Dedifferentiated amniotic fluid mesenchymal stem cell (primary cell): ENCODE data around the gene MPZL1.

Experiments used
- DNase-seq: peaks from one replicate; pipeline ENCODE4 v3.0.0-alpha.2; 2016; ENCODE audit errors: extremely low spot score

MPZL1 gene

DNA sequence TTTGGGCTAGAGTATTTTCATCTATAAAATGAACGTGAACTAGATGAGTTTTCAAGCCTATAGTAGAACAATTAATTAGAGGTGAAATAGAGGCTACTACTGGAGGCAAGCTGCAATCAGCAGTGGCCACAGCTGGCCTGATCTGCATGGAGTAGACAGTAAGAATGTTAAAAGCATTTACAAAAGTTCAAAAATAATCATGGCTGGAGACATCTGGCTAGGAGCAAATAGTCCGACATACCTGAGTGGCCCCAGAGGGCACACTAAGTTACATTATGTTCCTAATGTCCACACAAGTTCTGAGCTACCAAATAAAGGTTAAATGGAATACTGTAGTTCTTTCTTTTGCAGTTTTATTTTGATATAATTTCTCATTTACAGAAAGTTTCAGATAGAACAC is 28.0 kb downstream of the MPZL1 start:
- no peak for DNase-seq

DNA sequence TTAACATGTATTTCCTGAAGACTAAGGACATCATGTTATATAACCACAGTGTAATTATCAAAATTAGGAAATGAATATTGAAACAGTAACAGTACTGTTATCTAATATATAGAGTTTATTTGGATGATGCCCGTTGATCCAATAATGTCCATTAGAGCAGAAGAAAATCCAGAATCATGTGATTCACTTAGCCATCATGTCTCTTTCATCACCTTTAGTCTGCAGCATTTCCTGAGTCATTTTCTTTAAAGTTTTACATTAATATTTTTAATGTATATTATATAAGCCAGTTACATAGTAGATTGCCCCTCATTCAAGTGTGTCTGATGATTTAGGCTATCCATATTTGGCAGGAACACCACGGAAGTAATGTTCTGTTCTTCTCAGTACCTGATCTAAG is 28.9 kb downstream of the MPZL1 start:
- no peak for DNase-seq

DNA sequence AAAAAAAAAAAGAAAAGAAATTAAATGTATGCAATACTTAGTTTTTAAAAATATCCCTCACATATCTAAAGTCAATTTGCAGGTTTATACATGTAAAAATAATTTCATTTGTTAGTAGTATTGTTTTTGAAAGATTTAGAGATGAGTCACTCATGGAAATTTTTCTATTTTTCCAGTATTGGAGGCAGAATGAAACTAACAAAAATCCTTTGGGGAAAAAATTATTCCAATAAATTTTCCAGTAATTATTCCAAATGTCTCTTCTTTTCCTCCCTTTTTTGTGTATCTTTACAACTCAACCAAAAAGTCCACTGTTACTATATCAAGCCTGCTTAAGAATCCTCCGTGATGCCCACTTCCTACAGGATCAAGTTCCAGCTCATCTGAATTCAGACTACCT is 29.9 kb downstream of the MPZL1 start:
- DNase-seq = no peak

DNA sequence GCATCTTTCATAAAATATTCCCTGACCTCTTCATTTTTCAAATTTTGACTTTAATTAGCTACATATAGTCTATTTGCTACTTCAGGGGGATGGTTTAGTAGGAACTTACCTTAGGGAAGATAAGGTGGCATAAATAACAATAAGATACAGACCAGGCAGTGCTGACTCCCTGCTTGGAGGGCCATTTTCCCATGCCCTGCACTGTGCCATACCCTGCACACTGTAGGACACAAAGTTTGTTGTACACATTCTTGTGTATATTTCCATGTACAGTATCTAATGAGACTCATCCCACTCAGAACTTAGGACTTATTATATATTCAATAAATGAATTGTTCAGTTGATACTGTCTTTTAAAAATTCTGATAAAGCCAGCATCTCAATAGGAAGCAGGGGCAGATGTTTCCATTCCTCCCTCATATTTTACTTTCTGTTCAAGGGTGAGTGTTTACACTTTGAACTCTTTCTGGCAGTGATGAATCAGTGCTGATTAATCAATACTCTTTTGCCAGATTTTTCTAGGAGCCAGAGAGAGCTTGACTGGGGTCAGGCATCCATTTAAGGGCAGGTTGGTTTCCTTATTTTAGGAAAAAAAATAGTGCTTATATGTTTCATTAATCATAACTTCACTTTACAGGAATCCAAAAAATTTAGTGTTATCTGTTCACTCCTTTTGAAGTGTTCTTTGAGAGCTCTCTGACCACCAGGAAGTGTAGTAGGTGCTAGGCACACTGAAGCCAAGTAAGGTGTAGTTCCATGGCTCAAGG is 30.6 kb downstream of the MPZL1 start:
- no peak for DNase-seq

- no peak for DNase-seq
Measured at GRCh38 chr1:167755654-167756053, 33.9 kb downstream of the MPZL1 start.

DNA sequence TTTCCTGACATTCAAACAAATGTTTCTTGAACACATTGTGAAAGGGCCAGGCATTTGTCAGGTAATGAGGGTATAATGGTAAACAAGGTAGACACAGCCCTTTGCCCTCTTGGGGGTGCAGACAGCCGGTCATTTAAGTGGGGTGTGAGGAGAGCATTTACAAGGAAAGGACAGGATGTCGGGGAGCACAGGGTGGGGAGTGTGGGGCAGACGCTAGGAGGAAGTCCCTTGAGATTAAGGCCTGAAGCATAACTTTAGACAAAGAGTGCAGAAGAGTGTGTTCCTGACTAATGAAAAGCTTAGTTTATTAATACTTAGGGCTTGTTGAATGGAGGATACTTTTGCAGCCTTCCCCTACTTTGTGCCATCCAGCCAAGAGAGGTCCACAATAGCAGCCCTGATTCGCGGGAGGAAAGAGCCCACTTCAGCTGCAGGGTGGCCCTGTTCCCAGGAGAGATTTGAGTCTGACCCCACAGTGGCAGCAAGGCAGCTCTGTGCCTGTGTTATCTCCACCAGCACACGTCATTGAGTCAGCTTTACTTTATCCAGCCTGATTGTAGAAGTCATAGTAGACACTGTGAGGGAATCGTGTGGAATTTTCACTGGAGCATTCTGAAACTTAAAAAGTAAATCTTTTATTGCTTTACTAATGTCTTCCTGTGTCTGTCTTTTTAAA is 35.1 kb downstream of the MPZL1 start:
- no peak for DNase-seq

- no peak for DNase-seq
Measured at GRCh38 chr1:167757433-167758309, 35.9 kb downstream of the MPZL1 start.

DNA sequence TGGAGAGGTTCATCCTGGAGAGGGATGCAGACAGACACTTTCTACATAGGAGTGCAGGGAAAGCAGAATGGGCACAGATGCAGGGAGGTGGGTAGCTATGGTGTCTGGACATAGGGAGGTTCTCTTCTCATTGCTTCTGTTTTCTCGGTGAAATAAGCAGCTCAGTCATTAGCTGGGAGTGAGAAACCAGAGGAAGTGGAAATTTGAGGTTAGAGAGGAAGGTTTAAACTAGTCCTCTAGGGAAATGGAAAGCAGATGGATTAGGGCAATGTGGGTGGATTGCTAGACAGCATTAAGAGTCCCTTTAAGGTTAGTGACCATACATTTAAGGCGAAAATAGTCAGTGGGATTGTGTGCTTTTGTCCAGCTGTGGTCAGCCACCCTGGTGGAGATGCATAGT is 39.6 kb downstream of the MPZL1 start:
- DNase-seq = no peak

- DNase-seq = no peak
Measured at GRCh38 chr1:167762061-167762746, 40.4 kb downstream of the MPZL1 start.

- no peak for DNase-seq
Measured at GRCh38 chr1:167763525-167764220, 41.9 kb downstream of the MPZL1 start.

DNA sequence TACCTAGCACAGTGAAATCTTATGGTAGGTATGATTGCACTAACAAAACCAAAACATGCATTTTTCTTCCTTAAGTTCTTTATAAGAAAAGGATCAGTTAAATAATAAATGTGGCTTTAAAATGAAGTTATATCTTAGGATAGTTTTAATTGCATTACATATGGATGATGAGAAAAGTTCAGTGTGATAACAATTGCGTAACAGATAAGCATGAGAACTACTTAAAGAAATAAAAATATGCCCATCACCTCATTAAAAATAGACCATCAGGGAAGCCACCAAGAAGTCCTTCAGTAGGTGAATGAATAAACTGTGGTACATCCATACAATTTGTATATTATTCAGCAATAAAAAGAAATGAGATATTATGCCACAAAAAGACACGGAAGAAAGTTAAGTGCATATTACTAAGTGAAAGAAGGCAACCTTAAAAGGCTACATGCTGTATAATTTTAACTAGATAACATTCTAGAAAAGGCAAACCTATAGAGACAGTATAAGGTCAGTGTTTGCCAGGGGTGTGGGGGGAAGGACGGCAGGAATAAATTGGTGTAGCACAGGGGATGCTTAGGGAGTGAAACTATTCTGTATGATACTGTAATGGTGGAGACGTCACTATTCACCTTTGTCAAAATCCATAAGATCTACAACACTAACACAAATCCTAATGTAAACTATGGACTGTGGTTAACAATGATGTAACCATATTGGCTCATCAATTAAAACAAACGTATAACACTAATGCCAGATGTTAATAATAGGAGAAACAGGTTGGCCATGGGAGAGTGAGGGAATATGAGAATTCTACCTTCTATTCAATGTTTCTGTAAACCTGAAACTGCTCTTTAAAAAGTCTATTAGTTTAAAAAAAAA is 42.9 kb downstream of the MPZL1 start:
- DNase-seq = no peak

DNA sequence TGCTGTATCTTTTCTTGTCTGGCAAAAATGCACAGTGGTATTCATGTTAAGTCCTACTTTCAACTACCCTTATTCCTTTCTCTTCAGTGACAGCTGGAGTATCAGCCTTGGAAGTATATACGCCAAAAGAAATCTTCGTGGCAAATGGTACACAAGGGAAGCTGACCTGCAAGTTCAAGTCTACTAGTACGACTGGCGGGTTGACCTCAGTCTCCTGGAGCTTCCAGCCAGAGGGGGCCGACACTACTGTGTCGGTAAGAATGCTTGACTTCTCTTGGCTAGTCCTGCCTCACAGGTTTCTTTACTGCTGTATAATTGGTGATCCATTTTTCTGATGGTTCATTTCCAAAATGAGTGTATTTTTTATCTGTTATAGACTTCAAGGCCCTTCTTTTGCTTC is 43.7 kb downstream of the MPZL1 start:
- no peak for DNase-seq

DNA sequence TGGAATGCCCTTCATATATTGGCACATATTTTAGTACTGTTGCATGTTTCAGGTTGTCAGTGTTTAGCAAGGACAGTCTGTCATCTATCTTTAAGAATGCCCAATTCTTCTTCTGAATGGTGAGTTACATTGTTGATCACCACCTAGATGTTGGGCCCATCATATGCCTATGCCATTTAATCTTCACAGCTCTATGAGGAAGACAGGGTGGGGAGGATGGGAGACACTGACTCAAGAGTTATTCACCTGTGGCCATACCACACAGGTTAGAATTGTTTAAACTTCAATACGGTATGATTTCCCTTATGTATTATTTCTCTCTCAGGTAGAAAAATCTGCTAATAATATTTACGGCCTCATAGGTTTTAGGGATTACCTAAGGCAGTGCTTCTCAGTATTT is 44.8 kb downstream of the MPZL1 start:
- DNase-seq = no peak

- no peak for DNase-seq
Measured at GRCh38 chr1:167767761-167768160, 46.0 kb downstream of the MPZL1 start.

- DNase-seq = no peak
Measured at GRCh38 chr1:167770127-167770526, 48.3 kb downstream of the MPZL1 start.

DNA sequence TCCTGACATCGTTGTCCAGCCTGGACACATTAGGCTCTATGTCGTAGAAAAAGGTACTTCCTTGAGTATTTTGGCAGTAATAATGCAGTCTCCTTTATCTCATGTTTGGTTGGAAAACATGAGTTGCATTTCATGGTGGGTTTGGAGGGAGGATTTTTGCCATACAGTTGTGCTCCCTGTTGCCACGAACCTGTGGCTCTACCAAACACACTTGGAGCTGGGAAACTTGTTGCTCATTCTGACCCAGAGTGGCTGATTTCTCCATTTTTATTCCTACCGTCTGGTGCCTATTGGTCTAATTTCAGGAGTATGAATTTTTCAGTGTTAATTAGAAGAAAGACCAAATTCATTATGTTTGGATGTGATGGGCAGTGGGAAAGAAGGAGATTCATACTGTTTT is 50.7 kb downstream of the MPZL1 start:
- DNase-seq = no peak

DNA sequence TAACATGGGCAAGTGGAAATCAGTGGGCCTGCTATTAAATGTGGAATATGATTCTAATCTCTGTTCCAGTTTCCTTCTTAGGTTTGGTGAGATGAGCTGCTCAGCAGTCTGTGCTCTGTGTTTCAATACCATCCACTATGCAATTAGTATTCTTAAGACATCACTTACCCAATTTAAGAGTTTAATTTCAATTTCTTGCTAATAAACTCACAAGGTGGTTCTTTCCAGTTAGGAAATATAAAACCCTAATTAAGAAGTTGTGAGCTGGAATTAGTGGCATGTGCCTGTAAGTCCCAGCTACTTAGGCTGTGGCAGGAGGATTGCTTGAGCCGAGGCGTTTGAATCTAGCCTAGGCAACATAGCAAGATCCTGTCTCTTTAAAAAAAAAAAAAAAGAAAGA is 51.7 kb downstream of the MPZL1 start:
- no peak for DNase-seq

DNA sequence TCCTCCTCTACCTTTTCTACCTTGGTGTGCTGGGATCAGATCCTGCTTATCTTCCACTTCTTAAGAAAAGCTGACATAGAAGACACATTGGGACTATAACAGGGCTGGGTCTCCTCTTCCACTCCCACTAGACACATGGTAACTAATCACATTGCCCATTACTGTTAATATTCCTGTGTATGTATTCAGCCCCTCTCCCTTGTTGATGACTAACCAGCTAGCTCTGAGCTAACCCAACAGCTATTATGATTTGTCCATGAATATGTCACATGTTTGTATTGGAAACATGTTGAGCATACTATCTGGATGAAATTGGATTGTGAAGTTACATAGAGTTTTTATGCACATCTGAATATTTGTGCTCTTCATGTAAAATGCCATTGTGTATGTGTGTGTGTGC is 52.9 kb downstream of the MPZL1 start:
- no peak for DNase-seq

- DNase-seq = no peak
Measured at GRCh38 chr1:167775178-167775577, 53.4 kb downstream of the MPZL1 start.

GRCh38 chr1:167776151-167776550 is 54.4 kb downstream of the MPZL1 start:
- DNase-seq = peak; percentile 23
